ENCODE measurements around the gene BTAF1. TPM values are rescaled to one million over a fixed set of nuclear protein-coding genes. Genes with fewer than 3 reads are reported as not detected.

BTAF1 gene
- total RNA-seq, 1 donor from 2014 or later = 29.2 TPM

DNA sequence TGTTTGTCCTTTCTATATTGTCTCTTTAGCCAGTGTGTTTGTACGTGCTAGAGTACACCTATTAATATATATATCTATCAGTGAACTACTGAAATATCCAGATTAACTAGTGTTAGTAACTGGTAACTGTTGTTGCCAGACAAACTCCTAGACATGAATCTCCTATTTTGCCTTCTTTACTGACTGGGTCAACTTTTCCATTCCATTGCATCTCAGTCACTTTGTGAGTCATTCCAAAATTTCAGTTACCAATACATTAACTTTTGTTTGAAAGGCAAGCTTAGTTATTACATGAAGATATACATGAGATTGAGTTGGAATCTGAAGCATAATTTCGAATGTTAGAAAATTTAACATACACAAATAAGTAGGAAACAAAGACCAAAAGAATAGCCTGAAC lies 51.4 kb downstream of the BTAF1 start:
- peak overlapping the region; percentile 29 for H3K4me2 ChIP-seq (ENCODE audit: low read length)
- H3K9me3 ChIP-seq (ENCODE audit: insufficient read depth, low read depth, low read length) = no peaks in the 10 kb centered on the region
- peak; percentile 63 for FAIRE-seq
- peak overlapping the region; percentile 63 for H3K27ac ChIP-seq (ENCODE audit: low read depth, low read length)
- H3K36me3 Mint-ChIP-seq (ENCODE audit: low read depth, unreplicated experiment) = peaks cover 9% of the 10 kb centered on the region
- no peaks in the 10 kb centered on the region for H4K20me1 ChIP-seq (ENCODE audit: insufficient read depth, low read length)
- H3K79me2 ChIP-seq (ENCODE audit: insufficient read depth, low read length) = no peaks in the 10 kb centered on the region
- no peaks in the 10 kb centered on the region for H3K27me3 Mint-ChIP-seq (ENCODE audit: low read depth, unreplicated experiment)
- peaks cover 26% of the 10 kb centered on the region for H3K4me1 ChIP-seq (ENCODE audit: insufficient read depth, low read length)
- no peak overlapping the region for H3K4me3 Mint-ChIP-seq (ENCODE audit: unreplicated experiment)
- H3K27me3 ChIP-seq (ENCODE audit: insufficient read depth, low read length) = no peaks in the 10 kb centered on the region
- TF ChIP-seq EZH2 (IDR thresholded peaks at IDR 0.05; ENCODE audit: insufficient read depth, low read length) = no peak
- TF ChIP-seq, protein P1, sequence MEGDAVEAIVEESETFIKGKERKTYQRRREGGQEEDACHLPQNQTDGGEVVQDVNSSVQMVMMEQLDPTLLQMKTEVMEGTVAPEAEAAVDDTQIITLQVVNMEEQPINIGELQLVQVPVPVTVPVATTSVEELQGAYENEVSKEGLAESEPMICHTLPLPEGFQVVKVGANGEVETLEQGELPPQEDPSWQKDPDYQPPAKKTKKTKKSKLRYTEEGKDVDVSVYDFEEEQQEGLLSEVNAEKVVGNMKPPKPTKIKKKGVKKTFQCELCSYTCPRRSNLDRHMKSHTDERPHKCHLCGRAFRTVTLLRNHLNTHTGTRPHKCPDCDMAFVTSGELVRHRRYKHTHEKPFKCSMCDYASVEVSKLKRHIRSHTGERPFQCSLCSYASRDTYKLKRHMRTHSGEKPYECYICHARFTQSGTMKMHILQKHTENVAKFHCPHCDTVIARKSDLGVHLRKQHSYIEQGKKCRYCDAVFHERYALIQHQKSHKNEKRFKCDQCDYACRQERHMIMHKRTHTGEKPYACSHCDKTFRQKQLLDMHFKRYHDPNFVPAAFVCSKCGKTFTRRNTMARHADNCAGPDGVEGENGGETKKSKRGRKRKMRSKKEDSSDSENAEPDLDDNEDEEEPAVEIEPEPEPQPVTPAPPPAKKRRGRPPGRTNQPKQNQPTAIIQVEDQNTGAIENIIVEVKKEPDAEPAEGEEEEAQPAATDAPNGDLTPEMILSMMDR (IDR thresholded peaks at IDR 0.05; ENCODE audit: insufficient read depth, low read depth, low read length) = no peak
- H3K9me3 Mint-ChIP-seq (ENCODE audit: unreplicated experiment) = no peaks in the 10 kb centered on the region
- peaks cover 31% of the 10 kb centered on the region for H3K4me1 Mint-ChIP-seq (ENCODE audit: low read depth, unreplicated experiment)
- peak; percentile 76 for DNase-seq (ENCODE audit: low read depth)
- H3K36me3 ChIP-seq (ENCODE audit: insufficient read depth, low read length) = peaks cover 6% of the 10 kb centered on the region
- H3K9ac ChIP-seq (ENCODE audit: low read length) = no peak overlapping the region
- no peak overlapping the region for H3K4me3 ChIP-seq (ENCODE audit: insufficient read depth, low read depth, low read length)
- peak overlapping the region; percentile 90 for H3K27ac Mint-ChIP-seq (ENCODE audit: unreplicated experiment)
- no peak overlapping the region for H2AFZ ChIP-seq (ENCODE audit: low read depth, low read length)

DNA sequence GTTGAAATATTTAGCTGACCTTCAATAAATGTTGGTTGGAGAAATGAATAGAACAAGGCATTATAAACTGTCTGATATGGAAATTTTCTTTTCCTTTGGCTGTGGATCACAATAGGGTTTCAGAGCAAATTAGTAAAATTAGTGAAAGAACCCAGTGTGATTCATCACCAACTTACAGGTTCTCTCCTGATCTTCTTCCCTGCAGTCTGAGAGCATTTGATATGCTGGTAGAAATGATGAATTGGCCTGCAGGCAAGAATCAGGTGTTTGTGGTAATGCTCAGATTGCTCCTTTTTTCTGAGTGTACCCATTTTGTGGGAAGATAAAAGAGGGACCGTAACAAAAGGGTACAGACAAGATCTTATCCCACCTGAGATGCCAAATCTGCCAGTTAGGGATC lies 51.9 kb downstream of the BTAF1 start:
- Histone ChIP-seq H4K20me1 (ENCODE audit: insufficient read depth, low read length) (no peaks in the 10 kb centered on the region), H3K27ac (ENCODE audit: low read depth, low read length) (peak overlapping the region; percentile 63), H2AFZ (ENCODE audit: low read depth, low read length) (no peak overlapping the region), H3K4me1 (ENCODE audit: insufficient read depth, low read length) (peaks cover 26% of the 10 kb centered on the region), H3K79me2 (ENCODE audit: insufficient read depth, low read length) (no peaks in the 10 kb centered on the region), H3K4me3 (ENCODE audit: insufficient read depth, low read depth, low read length) (no peak overlapping the region), H3K9me3 (ENCODE audit: insufficient read depth, low read depth, low read length) (no peaks in the 10 kb centered on the region), H3K9ac (ENCODE audit: low read length) (no peak overlapping the region), H3K36me3 (ENCODE audit: insufficient read depth, low read length) (peaks cover 6% of the 10 kb centered on the region), H3K27me3 (ENCODE audit: insufficient read depth, low read length) (no peaks in the 10 kb centered on the region), H3K4me2 (ENCODE audit: low read length) (peak overlapping the region; percentile 29)
- Mint-ChIP-seq H3K4me3 (ENCODE audit: unreplicated experiment) (no peak overlapping the region), H3K4me1 (ENCODE audit: low read depth, unreplicated experiment) (peaks cover 31% of the 10 kb centered on the region), H3K27ac (ENCODE audit: unreplicated experiment) (peak overlapping the region; percentile 90), H3K9me3 (ENCODE audit: unreplicated experiment) (no peaks in the 10 kb centered on the region), H3K36me3 (ENCODE audit: low read depth, unreplicated experiment) (peaks cover 9% of the 10 kb centered on the region), H3K27me3 (ENCODE audit: low read depth, unreplicated experiment) (no peaks in the 10 kb centered on the region)
- DNase-seq (ENCODE audit: low read depth) (no peak), FAIRE-seq (no peak)
- TF ChIP-seq, protein P1 (IDR thresholded peaks at IDR 0.05; ENCODE audit: insufficient read depth, low read depth, low read length) = no peak
- no peak for TF ChIP-seq EZH2 (IDR thresholded peaks at IDR 0.05; ENCODE audit: insufficient read depth, low read length)

GRCh38 chr10:91976317-91977051 lies 52.9 kb downstream of the BTAF1 start:
- Mint-ChIP-seq H3K36me3 (ENCODE audit: low read depth, unreplicated experiment) (peaks cover 6% of the 10 kb centered on the region), H3K27ac (ENCODE audit: unreplicated experiment) (peak overlapping the region; percentile 85)
- TF ChIP-seq, protein P1 (IDR thresholded peaks at IDR 0.05; ENCODE audit: insufficient read depth, low read depth, low read length) = no peak
- TF ChIP-seq EZH2 (IDR thresholded peaks at IDR 0.05; ENCODE audit: insufficient read depth, low read length) = no peak

More at GRCh38 chr10:91976317-91977051, 52.9 kb downstream of the BTAF1 start:
- Mint-ChIP-seq H3K27me3 (ENCODE audit: low read depth, unreplicated experiment) (no peaks in the 10 kb centered on the region), H3K9me3 (ENCODE audit: unreplicated experiment) (no peaks in the 10 kb centered on the region), H3K4me1 (ENCODE audit: low read depth, unreplicated experiment) (peaks cover 31% of the 10 kb centered on the region), H3K4me3 (ENCODE audit: unreplicated experiment) (peak overlapping the region; percentile 11)
- H3K79me2 ChIP-seq (ENCODE audit: insufficient read depth, low read length) = no peaks in the 10 kb centered on the region
- H4K20me1 ChIP-seq (ENCODE audit: insufficient read depth, low read length) = no peaks in the 10 kb centered on the region
- H3K4me2 ChIP-seq (ENCODE audit: low read length) = peak overlapping the region; percentile 29
- no peak overlapping the region for H3K27ac ChIP-seq (ENCODE audit: low read depth, low read length)
- peaks cover 26% of the 10 kb centered on the region for H3K4me1 ChIP-seq (ENCODE audit: insufficient read depth, low read length)
- no peaks in the 10 kb centered on the region for H3K9me3 ChIP-seq (ENCODE audit: insufficient read depth, low read depth, low read length)
- no peak for DNase-seq (ENCODE audit: low read depth)
- no peak for FAIRE-seq
- H3K9ac ChIP-seq (ENCODE audit: low read length) = no peak overlapping the region
- H3K27me3 ChIP-seq (ENCODE audit: insufficient read depth, low read length) = no peaks in the 10 kb centered on the region
- H3K36me3 ChIP-seq (ENCODE audit: insufficient read depth, low read length) = peaks cover under 1% of the 10 kb centered on the region
- no peak overlapping the region for H3K4me3 ChIP-seq (ENCODE audit: insufficient read depth, low read depth, low read length)
- no peak overlapping the region for H2AFZ ChIP-seq (ENCODE audit: low read depth, low read length)

All from astrocyte (in vitro differentiated cells and primary cell).